Large intestine (tissue), 3 donors: ENCODE results near the gene NELFB. TPM values are rescaled to one million over a fixed set of nuclear protein-coding genes. Genes with fewer than 3 reads are reported as not detected.

Source experiments
- DNase-seq, 2 donors: peaks; one replicate each; pipeline versions ENCODE4 v3.0.0 to v3.0.0-alpha.2; 2013
- H3K27ac ChIP-seq: one replicate; pipeline ENCODE4 v1.5.1; 2013; ENCODE audit warnings: low read length
- H3K27me3 ChIP-seq: 2 replicates; pipeline ENCODE4 v1.6.1; 2013; ENCODE audit warnings: low read length; ENCODE audit not compliant: control insufficient read depth, insufficient read depth
- H3K36me3 ChIP-seq: 2 replicates; pipeline ENCODE4 v1.6.1; 2013; ENCODE audit warnings: low read length; ENCODE audit not compliant: control insufficient read depth, insufficient read depth
- H3K4me1 ChIP-seq: one replicate; pipeline ENCODE4 v1.6.1; 2013; ENCODE audit warnings: low read length; ENCODE audit not compliant: control insufficient read depth, insufficient read depth
- H3K4me3 ChIP-seq: one replicate; pipeline ENCODE4 v1.5.1; 2013; ENCODE audit warnings: low read length
- H3K9me3 ChIP-seq: one replicate; pipeline ENCODE4 v1.6.1; 2013; ENCODE audit warnings: mild to moderate bottlenecking, low read depth, low read length, moderate library complexity; ENCODE audit not compliant: control insufficient read depth
- WGBS: methylation state at CpG from one replicate; pipeline ENCODE4 v1.1.5; 2013; ENCODE audit warnings: low lambda C conversion rate; ENCODE audit not compliant: insufficient coverage; 5-methylcytosine and 5-hydroxymethylcytosine counted together
- polyA plus RNA-seq: library from polyadenylated mRNA; unstranded; fragments of 120-200 nt; gene quantifications from one replicate; pipeline ENCODE4 v1.2.1, GENCODE V29; 2013

NELFB gene
- polyA plus RNA-seq, 1 donor = 45.9 TPM

DNA sequence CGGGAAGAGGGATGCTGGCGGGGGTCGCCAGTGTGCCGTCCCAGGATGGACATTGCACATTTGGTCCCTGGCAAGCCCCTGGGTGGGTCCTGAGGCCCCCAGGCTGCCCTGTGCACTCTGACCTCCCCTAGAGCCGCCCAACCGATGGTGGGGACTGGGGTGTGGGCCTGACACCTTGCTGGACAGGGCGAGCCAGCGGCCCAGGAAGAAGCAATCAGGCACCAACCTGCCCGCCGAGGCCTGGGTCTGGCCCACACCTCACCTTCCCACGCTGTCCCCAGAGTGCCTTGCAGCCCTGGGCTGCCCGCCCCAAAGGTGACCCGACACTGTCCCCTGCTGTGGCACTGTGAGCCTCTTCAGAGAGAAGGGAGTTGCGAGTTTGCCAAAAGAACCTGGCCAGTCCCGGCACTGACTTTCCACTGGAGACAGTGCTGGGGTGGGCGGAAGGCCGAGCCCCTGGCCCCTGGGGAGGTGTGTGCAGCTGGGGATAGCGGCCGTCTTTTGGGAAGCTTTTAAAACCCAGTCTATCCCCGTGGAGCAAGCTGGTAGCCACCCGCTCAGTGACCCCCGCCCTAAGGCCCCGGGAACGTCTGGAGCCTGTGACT lies 58.9 kb downstream of the NELFB start:
- Histone ChIP-seq H3K27ac (peak overlapping the region; percentile 97), H3K4me3 (no peak overlapping the region), H3K36me3 (no peaks in the 10 kb centered on the region), H3K27me3 (no peaks in the 10 kb centered on the region), H3K9me3 (peaks cover 7% of the 10 kb centered on the region), H3K4me1 (peaks cover 74% of the 10 kb centered on the region)
- peak in 1 of 2 donors; percentile 34 for DNase-seq
- WGBS = no CpG with 5 or more reads among the region's 24 CpGs

- H3K9me3 ChIP-seq = peaks cover 7% of the 10 kb centered on the region
- peak overlapping the region; percentile 97 for H3K27ac ChIP-seq
- no peak overlapping the region for H3K4me3 ChIP-seq
- no peaks in the 10 kb centered on the region for H3K36me3 ChIP-seq
- peaks cover 66% of the 10 kb centered on the region for H3K4me1 ChIP-seq
- WGBS = no CpG with 5 or more reads among the region's 42 CpGs
- peak in 1 of 2 donors; percentile 64 for DNase-seq
- no peaks in the 10 kb centered on the region for H3K27me3 ChIP-seq
These were observed 59.7 kb downstream of the NELFB start for GRCh38 chr9:137314561-137315560.

DNA sequence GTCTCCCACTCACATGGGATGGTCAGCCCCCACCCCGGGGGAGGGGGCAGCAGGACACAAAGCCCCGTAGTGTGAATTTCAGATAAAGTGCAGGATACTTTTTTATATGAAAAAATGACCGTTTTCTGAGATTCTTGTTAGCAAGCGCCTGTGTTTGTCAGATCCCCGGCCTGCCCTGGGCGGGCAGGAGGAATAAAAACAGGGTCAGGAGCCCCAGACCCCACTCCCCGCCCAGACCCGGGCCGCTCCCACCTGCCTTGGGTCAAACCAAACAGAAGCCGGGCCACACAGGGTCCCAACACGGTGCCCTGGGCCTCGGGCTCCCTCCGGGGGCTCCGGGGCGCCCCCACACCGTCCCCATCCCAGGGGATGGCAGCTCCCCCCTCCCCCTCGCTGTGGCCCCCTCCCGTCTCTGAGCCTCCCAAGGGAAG lies 60.5 kb downstream of the NELFB start:
- Histone ChIP-seq H3K4me3 (peak overlapping the region; percentile 23), H3K27ac (peak overlapping the region; percentile 97), H3K27me3 (no peaks in the 10 kb centered on the region), H3K4me1 (peaks cover 63% of the 10 kb centered on the region), H3K36me3 (no peaks in the 10 kb centered on the region), H3K9me3 (peaks cover 7% of the 10 kb centered on the region)
- DNase-seq = no peak
- WGBS = no CpG with 5 or more reads among the region's 18 CpGs

- Histone ChIP-seq H3K4me1 (peaks cover 62% of the 10 kb centered on the region), H3K27me3 (no peaks in the 10 kb centered on the region), H3K27ac (peak overlapping the region; percentile 97), H3K36me3 (no peaks in the 10 kb centered on the region), H3K9me3 (peaks cover 7% of the 10 kb centered on the region), H3K4me3 (peak overlapping the region; percentile 42)
- WGBS = no CpG with 5 or more reads among the region's 83 CpGs
- peak in 1 of 2 donors; percentile 78 for DNase-seq
These were observed 61.2 kb downstream of the NELFB start for GRCh38 chr9:137316012-137316981.

DNA sequence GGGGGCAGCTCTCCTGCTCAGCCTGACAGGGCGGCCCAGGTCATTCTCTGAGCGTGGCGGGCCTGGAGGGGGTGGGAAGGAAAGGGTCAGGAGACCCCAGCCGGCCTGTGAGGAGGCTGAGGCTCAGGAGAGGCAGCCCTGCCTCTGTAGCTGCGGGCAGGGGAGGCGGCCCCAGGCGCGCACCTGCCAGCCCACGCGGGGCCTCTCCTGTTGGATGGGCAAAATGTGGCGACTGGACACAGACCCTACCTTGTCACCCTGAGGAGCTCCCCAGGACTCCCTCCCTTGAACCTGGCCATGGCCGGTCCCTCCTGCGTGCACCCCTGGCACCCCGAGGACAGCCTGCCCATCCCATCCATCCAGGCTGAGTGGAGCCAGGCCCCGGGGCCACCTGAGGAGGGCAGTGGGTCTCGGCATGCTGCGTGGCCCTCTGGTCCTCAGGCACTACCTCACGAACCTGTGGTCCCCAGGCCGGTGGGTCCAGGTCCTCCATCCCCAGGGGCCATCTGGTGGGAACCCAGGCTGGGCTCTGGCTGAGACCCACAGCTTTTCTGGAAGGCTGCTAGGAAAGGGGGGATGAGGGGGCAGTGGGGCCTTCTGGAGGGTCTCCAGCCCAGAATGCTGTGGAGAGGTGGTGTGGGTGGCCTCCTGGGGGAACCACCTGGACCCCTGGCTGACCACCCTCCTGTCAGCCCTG lies 62.0 kb downstream of the NELFB start:
- Histone ChIP-seq H3K4me3 (no peak overlapping the region), H3K36me3 (no peaks in the 10 kb centered on the region), H3K9me3 (peaks cover 4% of the 10 kb centered on the region), H3K4me1 (peaks cover 53% of the 10 kb centered on the region), H3K27me3 (no peaks in the 10 kb centered on the region), H3K27ac (peak overlapping the region; percentile 47)
- no CpG with 5 or more reads among the region's 19 CpGs for WGBS
- DNase-seq = no peak

GRCh38 chr9:137317718-137318511 lies 62.8 kb downstream of the NELFB start:
- no peak overlapping the region for H3K4me3 ChIP-seq
- no peaks in the 10 kb centered on the region for H3K36me3 ChIP-seq
- DNase-seq = no peak
- H3K27me3 ChIP-seq = no peaks in the 10 kb centered on the region
- H3K4me1 ChIP-seq = peaks cover 46% of the 10 kb centered on the region
- peaks cover 4% of the 10 kb centered on the region for H3K9me3 ChIP-seq
- H3K27ac ChIP-seq = no peak overlapping the region
- no CpG with 5 or more reads among the region's 24 CpGs for WGBS

GRCh38 chr9:137318602-137319001 lies 63.5 kb downstream of the NELFB start:
- no CpG with 5 or more reads among the region's 18 CpGs for WGBS
- Histone ChIP-seq H3K27ac (no peak overlapping the region), H3K27me3 (no peaks in the 10 kb centered on the region), H3K9me3 (peaks cover 7% of the 10 kb centered on the region), H3K4me3 (no peak overlapping the region), H3K4me1 (peaks cover 41% of the 10 kb centered on the region), H3K36me3 (no peaks in the 10 kb centered on the region)
- no peak for DNase-seq

DNA sequence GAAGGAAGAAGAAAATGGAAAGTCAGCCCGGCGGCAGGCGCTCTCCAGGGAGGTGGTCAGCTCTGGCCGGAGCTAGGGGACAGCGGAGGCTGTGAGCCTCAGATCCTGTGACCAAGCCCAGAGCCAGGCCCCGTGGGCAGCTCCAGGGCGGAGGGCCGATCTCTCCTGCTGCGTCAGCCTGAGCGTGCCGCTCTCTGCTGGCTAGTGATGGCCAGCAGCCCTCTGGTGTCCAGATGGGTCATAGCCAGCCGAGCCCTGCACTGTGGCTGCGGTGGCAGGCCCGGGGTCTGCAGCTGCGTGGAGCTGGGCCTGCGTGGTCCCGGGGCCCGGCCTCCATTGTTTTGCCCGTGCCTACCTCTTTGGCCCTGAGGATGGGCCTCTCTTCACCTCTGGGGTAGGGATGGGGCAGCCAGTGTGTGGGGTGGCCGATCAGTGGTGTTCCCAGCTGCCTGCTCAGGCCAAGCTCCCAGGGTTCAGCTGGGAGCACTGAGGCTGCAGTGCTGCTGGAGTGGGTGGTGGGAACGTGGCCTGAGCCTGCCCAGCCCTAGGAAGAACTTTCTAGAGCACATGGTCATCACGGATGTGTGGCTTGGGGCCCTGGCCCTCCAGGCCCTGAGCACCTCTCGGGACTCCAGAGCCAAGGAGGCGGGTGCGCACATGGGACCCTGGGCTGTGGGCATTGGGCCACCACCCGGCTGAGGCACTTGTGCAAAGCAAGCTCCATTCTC lies 64.0 kb downstream of the NELFB start:
- no peak for DNase-seq
- no CpG with 5 or more reads among the region's 26 CpGs for WGBS
- Histone ChIP-seq H3K27ac (no peak overlapping the region), H3K36me3 (no peaks in the 10 kb centered on the region), H3K27me3 (no peaks in the 10 kb centered on the region), H3K9me3 (peaks cover 11% of the 10 kb centered on the region), H3K4me1 (peaks cover 35% of the 10 kb centered on the region), H3K4me3 (no peak overlapping the region)
